ENCODE results near the gene GRIA4.

The GRIA4 gene

GRCh38 chr11:105609832-105610781, at the start of gene GRIA4:
Gene GRIA4 (plus strand): TSS chr11:105610073. CDS start chr11:105610998, 925 bp downstream.
- peak; percentile 66 for DNase-seq

DNA sequence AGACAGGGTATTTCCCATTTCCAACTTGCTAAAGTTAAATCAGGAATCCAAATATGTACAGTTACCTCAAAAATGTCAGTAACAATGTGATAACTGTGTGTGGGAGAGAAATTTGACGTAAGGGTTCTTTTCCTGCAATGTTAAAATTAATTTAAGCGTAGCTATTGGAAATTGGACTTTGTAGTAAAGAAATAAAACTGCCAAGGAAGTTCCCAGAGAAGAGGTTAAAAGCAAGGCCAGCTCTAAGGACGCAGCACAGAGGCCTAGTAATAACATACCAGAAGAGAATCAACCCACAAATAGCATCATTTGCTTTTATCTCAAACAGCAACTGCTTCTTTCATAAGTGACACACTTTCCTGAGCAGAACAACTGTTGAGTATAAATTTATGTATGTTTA, 36.8 kb upstream of the GRIA4 start:
- DNase-seq, result no peak

- DNase-seq, result no peak
These were observed 34.9 kb upstream of the GRIA4 start for GRCh38 chr11:105574974-105575373.

GRCh38 chr11:105577641-105578040, 32.2 kb upstream of the GRIA4 start:
- DNase-seq, result no peak

DNA sequence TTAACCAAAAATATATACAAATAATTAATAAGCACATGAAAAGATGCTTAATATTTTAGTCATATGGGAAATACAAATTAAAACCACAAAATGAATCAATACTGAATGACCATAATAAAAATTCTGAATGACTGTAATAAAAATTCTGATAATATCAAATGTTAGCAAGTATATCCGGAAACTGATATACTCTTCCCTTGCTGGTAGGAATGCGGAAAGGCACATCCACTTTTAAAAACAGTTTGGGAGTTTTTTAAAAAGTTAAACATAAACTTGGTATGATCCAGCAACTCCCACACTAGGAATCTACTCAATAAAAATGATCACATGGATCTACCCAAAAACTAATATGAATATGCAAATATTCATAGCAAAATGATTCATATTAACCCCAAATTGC, 30.8 kb upstream of the GRIA4 start:
- no peak for DNase-seq

DNA sequence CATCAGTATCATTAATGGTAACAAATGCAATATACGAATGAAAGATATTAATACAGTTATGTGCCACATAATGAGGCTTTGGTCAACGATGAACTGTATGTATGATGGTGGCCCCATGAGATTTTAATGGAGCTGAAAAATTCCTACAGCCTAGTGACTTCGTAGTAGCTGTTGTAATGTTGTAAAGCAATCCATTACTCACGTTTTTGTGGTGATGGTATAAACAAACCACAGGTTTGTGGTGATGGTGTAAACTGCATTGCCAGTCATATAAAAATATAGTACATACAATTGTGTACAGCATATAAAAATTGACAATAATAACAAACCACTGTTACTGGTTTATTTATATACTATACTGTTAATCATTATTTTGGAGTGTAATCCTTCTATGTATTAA, 27.4 kb upstream of the GRIA4 start:
- no peak for DNase-seq

DNA sequence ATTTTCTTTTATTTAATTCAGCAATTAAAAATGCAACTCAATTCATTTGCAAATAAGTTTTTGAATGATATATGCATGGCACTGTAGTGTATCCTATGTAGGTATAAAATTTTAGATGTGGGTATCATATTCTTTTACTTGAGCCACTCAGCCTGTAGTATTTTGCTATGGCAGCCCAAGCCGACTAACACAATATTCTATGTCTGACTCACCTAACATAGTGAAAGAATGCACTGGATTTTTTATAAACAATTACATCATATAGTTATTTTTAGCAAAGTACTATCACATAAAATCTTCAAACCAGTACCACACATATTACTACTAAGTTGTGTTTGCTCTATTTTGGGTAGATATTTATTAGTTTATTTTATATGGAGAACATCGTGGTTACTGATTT, 21.9 kb upstream of the GRIA4 start:
- no peak for DNase-seq

- no peak for DNase-seq
These were observed 20.5 kb upstream of the GRIA4 start for GRCh38 chr11:105589346-105589745.

- no peak for DNase-seq
These were observed 17.8 kb upstream of the GRIA4 start for GRCh38 chr11:105592035-105592434.

- no peak for DNase-seq
These were observed 11.5 kb upstream of the GRIA4 start for GRCh38 chr11:105598371-105598770.

GRCh38 chr11:105603156-105603555, 6.7 kb upstream of the GRIA4 start:
- no peak for DNase-seq

GRCh38 chr11:105609341-105609781, 512 bp upstream of the GRIA4 start:
- DNase-seq, result no peak

GRCh38 chr11:105610871-105611571, 1.1 kb downstream of the GRIA4 start:
- DNase-seq, result peak; percentile 24

DNA sequence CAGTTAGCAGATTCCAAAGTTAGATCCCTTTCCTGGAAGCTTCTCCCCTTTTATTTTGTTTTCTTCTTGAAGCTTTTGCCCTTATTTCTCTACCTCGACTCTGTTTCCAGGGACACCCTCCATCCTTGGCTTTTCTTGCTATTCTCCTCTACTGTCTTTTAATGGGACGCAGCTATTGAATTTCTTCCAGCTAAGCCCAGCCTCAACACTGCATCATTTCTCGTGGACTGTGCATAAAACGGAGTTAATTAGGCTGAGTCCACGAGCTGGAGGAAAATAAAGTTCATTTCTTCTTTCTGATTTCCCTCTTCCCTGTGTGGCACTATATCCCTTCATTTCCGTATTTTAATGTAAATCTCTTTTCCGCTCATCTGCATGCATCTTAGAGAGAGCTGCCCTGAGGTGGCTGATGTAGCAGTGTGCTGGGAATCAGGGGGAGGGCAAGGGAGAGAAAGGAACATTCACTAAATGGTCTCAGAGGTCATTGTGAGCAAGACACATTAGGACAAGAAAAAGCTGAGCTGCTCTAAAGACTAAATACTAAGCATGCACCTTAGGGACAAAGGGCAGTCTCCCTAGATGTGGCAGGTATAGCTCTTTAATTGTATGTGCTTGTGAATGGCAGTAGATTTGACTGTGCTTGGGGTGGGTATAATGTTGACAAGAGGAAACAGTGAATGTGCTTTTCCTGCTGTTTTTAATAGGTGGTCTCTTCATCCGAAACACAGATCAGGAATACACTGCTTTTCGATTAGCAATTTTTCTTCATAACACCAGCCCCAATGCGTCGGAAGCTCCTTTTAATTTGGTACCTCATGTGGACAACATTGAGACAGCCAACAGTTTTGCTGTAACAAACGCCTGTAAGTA, 1.9 kb downstream of the GRIA4 start:
- no peak for DNase-seq

GRCh38 chr11:105612771-105613170, 2.9 kb downstream of the GRIA4 start:
- DNase-seq, result no peak

GRCh38 chr11:105613183-105613582, 3.3 kb downstream of the GRIA4 start:
- no peak for DNase-seq

DNA sequence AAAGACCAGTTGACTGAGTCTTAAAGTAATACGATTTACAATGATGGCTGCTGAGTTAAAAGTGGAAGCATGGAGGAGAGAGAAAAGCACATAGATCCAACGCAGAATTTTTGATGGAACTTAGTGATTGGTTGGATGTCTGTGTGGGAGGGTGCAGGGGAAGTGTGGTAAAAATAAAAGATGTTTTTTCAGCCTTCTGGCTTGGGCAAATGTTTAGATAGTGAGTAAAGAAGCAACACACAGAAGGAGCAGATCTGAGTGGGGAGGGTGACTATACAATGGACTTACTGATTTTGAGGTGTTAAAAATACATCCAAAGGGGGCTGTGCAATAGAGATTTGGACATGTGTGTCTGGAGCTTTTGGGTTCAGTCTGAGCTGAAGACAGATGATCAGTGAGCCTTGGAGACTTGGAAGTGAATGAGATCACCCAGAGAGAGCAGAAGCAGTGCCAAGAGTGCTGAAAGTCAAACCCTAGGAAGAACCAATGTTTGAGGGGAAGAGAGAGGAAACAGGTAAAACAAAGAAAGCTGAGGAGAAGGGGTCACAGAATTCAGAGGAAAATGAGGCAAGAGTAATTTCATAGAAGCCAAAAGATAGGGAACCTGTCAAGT, 8.6 kb downstream of the GRIA4 start:
- no peak for DNase-seq

DNA sequence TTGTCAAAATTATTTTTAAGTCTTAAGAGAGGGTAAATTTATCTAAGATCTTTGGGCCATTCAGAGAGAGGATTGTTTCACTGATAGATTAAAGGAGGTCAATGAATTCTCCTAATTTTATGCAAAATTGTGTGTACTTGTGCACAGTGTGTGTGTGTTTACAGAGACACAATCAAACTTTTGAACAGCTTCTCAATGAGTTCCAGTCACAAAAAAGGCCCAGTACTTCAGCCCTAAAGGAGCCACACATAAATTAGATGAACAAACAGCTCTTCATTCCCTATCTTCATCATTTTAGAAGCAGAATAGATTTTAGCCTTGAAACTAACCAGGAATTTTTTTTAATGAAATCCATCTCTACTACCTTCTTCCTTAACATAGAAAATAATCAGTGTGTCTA, 9.7 kb downstream of the GRIA4 start:
- no peak for DNase-seq

GRCh38 chr11:105622016-105622415, 12.1 kb downstream of the GRIA4 start:
- no peak for DNase-seq

DNA sequence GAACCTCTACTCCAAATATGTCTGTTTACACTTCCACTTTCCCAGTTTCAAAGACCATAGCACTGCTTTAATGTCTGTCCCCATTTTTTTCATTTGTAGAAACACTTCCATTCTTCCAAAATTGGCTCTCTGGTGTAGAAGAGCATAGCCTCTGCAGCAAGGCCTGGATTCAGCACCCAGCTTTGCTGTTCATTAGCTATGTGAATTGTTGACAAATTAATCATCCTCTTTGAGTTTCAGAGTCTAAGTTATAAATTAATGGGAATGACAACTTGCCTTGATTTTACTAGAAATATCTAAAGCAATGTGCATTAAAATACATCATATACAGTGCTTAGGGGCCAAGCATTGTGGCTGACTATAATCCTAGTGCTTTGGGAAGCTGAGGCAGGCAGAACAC, 22.4 kb downstream of the GRIA4 start:
- no peak for DNase-seq

GRCh38 chr11:105635466-105635865, 25.6 kb downstream of the GRIA4 start:
- no peak for DNase-seq

DNA sequence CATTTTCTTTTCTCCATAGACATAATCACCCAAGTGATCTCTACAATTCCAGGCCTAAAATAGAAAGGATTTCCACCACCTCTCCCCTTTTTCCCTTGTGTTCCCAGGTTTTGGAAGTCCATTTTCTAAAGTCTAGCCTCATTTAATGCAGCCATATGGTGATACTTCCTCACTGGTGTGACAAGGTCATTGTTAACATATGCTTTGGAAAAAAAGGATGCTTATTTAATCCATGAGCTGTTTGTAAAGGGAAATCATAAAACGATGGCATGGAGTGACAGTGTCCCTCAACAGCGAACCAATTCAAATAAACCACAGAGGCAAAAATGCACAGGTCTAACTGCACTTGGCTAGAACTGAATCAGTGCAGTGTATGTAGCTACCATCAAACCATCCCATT, 26.6 kb downstream of the GRIA4 start:
- DNase-seq, result no peak

DNA sequence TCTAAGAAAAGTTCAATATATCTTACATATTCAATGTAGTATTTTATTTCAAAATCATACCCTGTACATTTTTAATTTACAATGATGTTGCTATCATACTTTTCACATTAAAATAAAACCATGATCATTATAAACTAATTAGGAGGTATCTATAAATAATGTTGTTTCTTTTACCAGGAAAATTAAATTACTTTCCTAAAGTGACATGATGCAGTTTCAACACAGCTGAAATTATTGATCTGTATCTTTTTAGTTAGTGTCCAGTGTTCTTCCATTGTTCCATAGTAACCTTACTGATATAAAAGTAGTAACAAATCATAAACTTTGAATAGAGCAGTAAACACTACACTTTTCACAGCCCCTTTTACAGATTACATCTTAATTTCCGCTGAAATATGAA, 29.7 kb downstream of the GRIA4 start:
- DNase-seq, result no peak
